Measurements from ENCODE around the gene DHX16. TPM values are rescaled to one million over a fixed set of nuclear protein-coding genes. Genes with fewer than 3 reads are reported as not detected.

DHX16 gene
- total RNA-seq, 1 experiment from 2014 or later, result 43.2 TPM

DNA sequence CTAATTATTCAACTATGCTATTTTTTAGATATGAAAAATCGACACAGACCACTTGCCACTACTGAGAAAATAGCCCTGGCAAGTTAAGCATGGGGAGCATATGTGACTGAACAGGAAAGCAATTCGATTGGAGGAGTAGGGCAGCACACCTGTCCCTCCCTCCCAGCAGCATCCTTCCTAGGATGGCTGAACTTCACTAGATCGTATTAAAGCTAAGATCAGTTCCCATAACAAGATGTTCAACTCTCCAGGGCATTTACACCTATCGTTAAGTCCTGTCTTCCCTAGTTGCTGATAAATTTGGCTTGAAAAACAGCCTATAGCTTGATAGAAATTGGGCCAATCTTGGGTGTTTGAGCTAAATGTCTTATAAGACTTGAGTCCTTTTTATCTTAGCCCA lies 62.7 kb downstream of the DHX16 start:
- no peak for DNase-seq (ENCODE audit: low spot score)

DNA sequence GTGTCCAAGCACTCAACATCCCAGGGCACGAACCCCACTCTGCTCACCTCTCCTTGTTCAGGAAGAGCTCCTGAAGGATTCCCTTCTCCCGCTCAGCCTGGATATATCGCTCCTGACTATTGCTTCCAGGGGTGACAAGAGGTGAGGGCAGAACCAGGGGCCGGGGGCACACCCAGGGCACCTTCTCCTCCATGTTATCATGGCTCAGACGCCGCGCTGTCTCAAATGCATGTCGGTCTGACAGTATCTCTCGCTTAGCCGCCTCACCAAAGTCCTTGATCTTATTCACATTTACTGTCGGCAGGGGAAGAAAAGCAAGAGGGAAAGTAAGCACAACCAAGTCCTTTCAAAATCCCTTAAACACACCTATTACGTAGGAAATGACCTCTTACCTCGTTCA lies 68.8 kb downstream of the DHX16 start:
- DNase-seq (ENCODE audit: low spot score), result no peak

Other genes with a start within 250 kb of the DHX16 start
- 99.5 and 117 TPM in 2 replicates for gene HLA-E, start 183.5 kb downstream of the DHX16 start, total RNA-seq (2014; rRNA removed; shearing (Covaris generic))
- 72.9 and 73.4 TPM in 2 replicates for gene GNL1, start 116.5 kb downstream of the DHX16 start, total RNA-seq (2014; rRNA removed; shearing (Covaris generic))
- 5.1 and 7.7 TPM in 2 replicates for gene PRR3, start 115.7 kb downstream of the DHX16 start, total RNA-seq (2014; rRNA removed; shearing (Covaris generic))
- gene ABCF1, start 101.6 kb downstream of the DHX16 start, total RNA-seq (2014; rRNA removed; shearing (Covaris generic)), result 57.3 and 73.4 TPM in 2 replicates
- 50.3 and 51.5 TPM in 2 replicates for gene PPP1R10, start 55.8 kb downstream of the DHX16 start, total RNA-seq (2014; rRNA removed; shearing (Covaris generic))
- gene MRPS18B, start 55.2 kb downstream of the DHX16 start, total RNA-seq (2014; rRNA removed; shearing (Covaris generic)), result 55.4 and 66.8 TPM in 2 replicates
- 8.3 and 9.2 TPM in 2 replicates for gene ATAT1, start 46.1 kb downstream of the DHX16 start, total RNA-seq (2014; rRNA removed; shearing (Covaris generic))
- 14.5 and 18.6 TPM in 2 replicates for gene C6orf136, start 25.9 kb downstream of the DHX16 start, total RNA-seq (2014; rRNA removed; shearing (Covaris generic))
- 12.1 and 13.2 TPM in 2 replicates for gene PPP1R18, start 13.6 kb upstream of the DHX16 start, total RNA-seq (2014; rRNA removed; shearing (Covaris generic))
- gene NRM, start 18.0 kb upstream of the DHX16 start, total RNA-seq (2014; rRNA removed; shearing (Covaris generic)), result 16.2 and 18.3 TPM in 2 replicates
- gene MDC1, start 44.3 kb upstream of the DHX16 start, total RNA-seq (2014; rRNA removed; shearing (Covaris generic)), result 24.8 and 24.9 TPM in 2 replicates
- 935 and 959 TPM in 2 replicates for gene TUBB, start 47.3 kb upstream of the DHX16 start, total RNA-seq (2014; rRNA removed; shearing (Covaris generic))
- 142 and 152 TPM in 2 replicates for gene FLOT1, start 69.7 kb upstream of the DHX16 start, total RNA-seq (2014; rRNA removed; shearing (Covaris generic))
- gene IER3, start 71.5 kb upstream of the DHX16 start, total RNA-seq (2014; rRNA removed; shearing (Covaris generic)), result 200 and 206 TPM in 2 replicates
- 131 and 158 TPM in 2 replicates for gene DDR1, start 211.5 kb upstream of the DHX16 start, total RNA-seq (2014; rRNA removed; shearing (Covaris generic))
- gene GTF2H4, start 235.2 kb upstream of the DHX16 start, total RNA-seq (2014; rRNA removed; shearing (Covaris generic)), result 18.9 and 20.2 TPM in 2 replicates
- gene VARS2, start 241.2 kb upstream of the DHX16 start, total RNA-seq (2014; rRNA removed; shearing (Covaris generic)), result 23.2 and 24.4 TPM in 2 replicates

Measured in HT-29 (cell line).